Measurements from ENCODE around the gene CYP26A1. TPM values are rescaled to one million over a fixed set of nuclear protein-coding genes. Genes with fewer than 3 reads are reported as not detected.

Gene CYP26A1
- total RNA-seq, 1 donor from 2014 or later = not detected

DNA sequence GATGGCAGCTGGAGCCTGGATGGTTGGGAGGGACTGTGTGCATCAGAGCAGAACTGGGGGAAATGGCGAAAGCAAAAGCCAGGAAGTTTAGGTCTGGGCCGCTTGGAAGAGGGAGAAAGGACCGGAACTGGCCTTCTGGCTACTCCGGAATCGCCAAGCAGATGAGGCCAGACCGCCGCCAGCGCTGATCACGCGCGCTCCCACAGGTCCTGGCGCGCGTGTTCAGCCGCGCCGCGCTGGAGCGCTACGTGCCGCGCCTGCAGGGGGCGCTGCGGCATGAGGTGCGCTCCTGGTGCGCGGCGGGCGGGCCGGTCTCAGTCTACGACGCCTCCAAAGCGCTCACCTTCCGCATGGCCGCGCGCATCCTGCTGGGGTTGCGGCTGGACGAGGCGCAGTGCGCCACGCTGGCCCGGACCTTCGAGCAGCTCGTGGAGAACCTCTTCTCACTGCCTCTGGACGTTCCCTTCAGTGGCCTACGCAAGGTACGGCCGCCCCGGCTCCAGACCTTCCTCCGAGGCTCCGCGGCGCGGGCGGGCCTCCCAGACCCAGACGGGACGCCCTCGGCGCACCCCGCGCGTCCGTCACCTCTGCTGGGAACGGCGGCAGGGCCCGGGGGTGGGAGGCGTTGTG lies 11.1 kb upstream of the CYP26A1 start:
- Histone ChIP-seq H3K4me3 (ENCODE audit: low read depth, low read length) (peak overlapping the region; percentile 37), H3K36me3 (ENCODE audit: control insufficient read depth, insufficient read depth, low read length) (no peaks in the 10 kb centered on the region), H3K27me3 (ENCODE audit: control insufficient read depth, insufficient read depth, low read length) (peaks cover 81% of the 10 kb centered on the region)
- TF ChIP-seq, protein P1, sequence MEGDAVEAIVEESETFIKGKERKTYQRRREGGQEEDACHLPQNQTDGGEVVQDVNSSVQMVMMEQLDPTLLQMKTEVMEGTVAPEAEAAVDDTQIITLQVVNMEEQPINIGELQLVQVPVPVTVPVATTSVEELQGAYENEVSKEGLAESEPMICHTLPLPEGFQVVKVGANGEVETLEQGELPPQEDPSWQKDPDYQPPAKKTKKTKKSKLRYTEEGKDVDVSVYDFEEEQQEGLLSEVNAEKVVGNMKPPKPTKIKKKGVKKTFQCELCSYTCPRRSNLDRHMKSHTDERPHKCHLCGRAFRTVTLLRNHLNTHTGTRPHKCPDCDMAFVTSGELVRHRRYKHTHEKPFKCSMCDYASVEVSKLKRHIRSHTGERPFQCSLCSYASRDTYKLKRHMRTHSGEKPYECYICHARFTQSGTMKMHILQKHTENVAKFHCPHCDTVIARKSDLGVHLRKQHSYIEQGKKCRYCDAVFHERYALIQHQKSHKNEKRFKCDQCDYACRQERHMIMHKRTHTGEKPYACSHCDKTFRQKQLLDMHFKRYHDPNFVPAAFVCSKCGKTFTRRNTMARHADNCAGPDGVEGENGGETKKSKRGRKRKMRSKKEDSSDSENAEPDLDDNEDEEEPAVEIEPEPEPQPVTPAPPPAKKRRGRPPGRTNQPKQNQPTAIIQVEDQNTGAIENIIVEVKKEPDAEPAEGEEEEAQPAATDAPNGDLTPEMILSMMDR (IDR thresholded peaks at IDR 0.05; ENCODE audit: insufficient read depth, low read length, poor library complexity, severe bottlenecking) = peak; percentile 22
- no peak for DNase-seq (ENCODE audit: low read depth)

DNA sequence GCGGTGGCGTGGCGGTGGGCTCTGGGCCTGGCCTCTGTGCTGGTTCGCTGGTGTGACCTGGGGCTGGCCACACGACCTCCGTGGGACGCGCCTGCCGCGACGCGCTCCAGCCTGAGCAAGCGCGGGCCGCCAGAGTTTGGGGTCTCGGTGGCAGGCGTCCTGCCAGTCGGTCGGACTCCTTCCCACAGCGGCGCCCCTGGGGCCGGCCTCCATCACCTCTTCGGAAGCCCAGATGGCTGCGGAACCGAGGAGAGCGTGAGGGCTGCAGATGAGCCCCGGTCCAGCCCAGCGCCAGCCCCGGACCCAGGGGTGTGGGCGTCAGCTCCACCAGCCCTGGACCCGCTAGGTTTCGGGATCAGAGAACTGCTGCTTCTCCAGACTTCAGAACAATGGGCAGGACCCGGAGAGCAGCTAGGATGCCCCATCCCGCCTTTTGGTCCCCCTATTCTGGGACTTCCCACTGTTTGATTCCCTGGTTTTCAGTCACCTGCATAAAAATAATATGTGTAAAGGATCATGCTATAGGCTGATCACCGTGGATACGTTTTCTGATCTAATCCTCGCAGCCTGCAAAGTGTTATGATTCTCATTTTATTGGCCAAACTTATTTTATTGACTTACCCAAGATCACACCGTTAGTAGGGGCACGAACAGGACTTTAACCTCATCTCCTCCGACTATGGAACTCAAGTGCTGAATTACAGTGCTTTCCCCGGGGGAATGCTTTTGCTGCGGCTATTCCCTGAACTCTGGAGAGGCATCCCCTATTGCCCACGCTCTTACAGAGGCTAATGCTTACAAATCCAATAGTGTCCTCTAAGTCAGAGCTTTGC lies 10.3 kb upstream of the CYP26A1 start:
- peaks cover 89% of the 10 kb centered on the region for H3K27me3 ChIP-seq (ENCODE audit: control insufficient read depth, insufficient read depth, low read length)
- H3K4me3 ChIP-seq (ENCODE audit: low read depth, low read length) = peak overlapping the region; percentile 37
- H3K36me3 ChIP-seq (ENCODE audit: control insufficient read depth, insufficient read depth, low read length) = no peaks in the 10 kb centered on the region
- TF ChIP-seq, protein P1 (IDR thresholded peaks at IDR 0.05; ENCODE audit: insufficient read depth, low read length, poor library complexity, severe bottlenecking) = no peak
- no peak for DNase-seq (ENCODE audit: low read depth)

DNA sequence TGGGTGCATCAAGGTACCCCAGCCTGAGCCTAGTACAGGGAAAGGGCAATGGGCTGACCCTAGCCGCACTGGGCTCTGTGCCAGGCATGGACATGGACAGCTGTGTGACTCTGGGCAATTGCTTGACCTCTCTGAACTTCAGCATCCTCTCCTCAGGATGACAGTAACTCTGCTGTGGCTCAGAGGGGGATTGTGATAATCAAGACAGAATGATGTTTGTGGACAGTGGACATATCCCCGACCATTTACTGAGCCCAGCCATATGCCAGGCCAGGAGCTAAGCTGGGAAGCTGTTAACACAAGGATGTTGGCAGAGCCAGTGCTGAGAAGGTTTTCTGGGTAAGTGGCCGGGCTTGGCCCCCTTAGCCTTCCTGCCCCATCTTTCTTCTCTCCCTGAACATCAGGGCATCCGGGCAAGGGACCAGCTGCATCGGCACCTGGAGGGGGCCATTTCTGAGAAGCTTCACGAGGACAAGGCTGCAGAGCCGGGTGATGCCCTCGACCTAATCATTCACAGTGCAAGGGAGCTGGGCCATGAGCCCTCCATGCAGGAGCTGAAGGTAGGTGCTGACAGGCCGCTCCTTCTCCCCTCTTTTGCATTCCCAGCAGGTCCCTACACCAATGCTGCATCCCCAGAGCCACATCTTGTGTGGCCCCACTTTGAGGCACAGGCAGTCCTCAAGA lies 9.6 kb upstream of the CYP26A1 start:
- Histone ChIP-seq H3K27me3 (ENCODE audit: control insufficient read depth, insufficient read depth, low read length) (peaks cover 96% of the 10 kb centered on the region), H3K4me3 (ENCODE audit: low read depth, low read length) (no peak overlapping the region), H3K36me3 (ENCODE audit: control insufficient read depth, insufficient read depth, low read length) (no peaks in the 10 kb centered on the region)
- DNase-seq (ENCODE audit: low read depth) = no peak
- TF ChIP-seq, protein P1 (IDR thresholded peaks at IDR 0.05; ENCODE audit: insufficient read depth, low read length, poor library complexity, severe bottlenecking) = no peak

DNA sequence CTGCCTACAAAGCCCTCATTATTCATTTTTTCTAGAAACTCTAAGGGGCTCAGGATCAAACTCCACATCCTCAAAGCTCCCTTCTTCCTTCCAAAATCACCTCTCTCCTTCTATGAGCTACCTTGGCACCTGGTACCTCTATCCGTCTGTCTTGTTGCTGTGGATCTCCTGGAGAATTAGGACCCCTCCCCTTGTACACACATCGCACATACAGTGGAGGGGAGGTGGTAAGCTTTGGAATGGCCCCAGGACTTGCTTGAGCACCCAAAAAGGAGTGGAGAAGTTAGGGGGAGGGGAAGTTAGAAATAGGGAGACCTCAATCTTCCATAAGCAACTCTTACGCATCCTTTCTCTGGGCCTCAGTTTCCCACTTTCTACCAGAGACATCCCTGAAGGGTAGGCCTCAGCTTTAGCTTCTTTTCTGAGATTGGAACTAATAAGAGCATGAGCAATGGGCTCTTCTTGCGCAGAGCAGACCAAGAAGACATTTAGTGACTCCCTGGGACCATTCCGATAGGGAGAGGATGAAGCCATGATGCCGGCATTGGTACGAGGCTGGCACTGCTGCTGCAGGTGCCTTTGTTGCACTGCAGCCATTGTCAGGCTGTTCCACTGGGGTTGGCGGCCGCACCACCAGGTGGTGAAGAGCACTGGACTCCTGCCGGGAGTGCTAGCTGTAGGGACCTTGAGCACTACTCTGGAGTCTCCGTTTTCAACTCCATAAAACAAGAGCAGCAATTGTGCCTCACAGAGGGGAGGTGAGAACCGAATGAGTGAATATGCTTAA lies 8.6 kb upstream of the CYP26A1 start:
- Histone ChIP-seq H3K36me3 (ENCODE audit: control insufficient read depth, insufficient read depth, low read length) (no peaks in the 10 kb centered on the region), H3K4me3 (ENCODE audit: low read depth, low read length) (no peak overlapping the region), H3K27me3 (ENCODE audit: control insufficient read depth, insufficient read depth, low read length) (peaks cover 98% of the 10 kb centered on the region)
- TF ChIP-seq, protein P1 (IDR thresholded peaks at IDR 0.05; ENCODE audit: insufficient read depth, low read length, poor library complexity, severe bottlenecking) = no peak
- DNase-seq (ENCODE audit: low read depth) = no peak

DNA sequence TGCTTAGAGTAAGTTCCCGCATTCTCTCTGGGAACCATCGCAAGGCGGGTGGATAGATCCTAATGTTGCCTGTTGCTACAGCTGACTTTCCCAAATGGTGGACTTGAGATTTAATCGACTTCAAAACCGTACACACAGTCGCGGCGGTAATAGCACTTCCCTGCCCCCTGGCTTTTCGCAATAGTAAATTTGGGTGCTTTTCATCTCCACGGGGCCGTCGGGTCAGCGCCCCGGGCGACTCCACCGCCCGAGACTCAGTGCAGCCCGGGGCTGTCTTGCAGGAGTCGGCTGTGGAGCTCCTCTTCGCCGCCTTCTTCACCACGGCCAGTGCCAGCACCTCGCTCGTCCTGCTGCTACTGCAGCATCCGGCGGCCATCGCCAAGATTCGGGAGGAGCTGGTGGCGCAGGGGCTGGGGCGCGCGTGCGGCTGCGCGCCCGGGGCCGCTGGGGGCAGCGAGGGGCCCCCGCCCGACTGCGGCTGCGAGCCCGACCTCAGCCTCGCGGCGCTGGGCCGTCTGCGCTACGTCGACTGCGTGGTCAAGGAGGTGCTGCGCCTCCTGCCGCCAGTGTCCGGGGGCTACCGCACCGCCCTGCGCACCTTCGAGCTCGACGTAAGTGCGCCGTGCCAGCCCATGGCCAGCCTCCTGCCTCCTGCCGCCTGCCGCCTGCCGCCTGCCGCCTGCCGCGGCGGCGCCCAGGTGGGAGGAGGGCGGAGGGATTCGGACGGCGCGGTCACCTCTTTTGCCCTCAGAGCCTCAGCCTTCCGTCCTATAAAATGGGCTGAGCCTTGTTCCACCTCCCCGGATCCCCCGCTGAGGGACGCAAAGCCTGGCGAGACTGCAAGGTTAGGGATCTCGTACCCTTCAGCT lies 7.8 kb upstream of the CYP26A1 start:
- DNase-seq (ENCODE audit: low read depth) = no peak
- H3K36me3 ChIP-seq (ENCODE audit: control insufficient read depth, insufficient read depth, low read length) = no peaks in the 10 kb centered on the region
- no peak overlapping the region for H3K4me3 ChIP-seq (ENCODE audit: low read depth, low read length)
- H3K27me3 ChIP-seq (ENCODE audit: control insufficient read depth, insufficient read depth, low read length) = peaks cover 98% of the 10 kb centered on the region
- TF ChIP-seq, protein P1 (IDR thresholded peaks at IDR 0.05; ENCODE audit: insufficient read depth, low read length, poor library complexity, severe bottlenecking) = no peak

Measured in kidney epithelial cell (primary cell).